Panc1 (cell line): ENCODE measurements around the gene DOK6.

Experiments used
- POLR2AphosphoS5 ChIP-seq: IDR thresholded peaks from 2 replicates; pipeline ENCODE4 v1.6.1; 2012; ENCODE audit warnings: mild to moderate bottlenecking, low read depth, low read length, moderate library complexity
- SIN3A ChIP-seq: IDR thresholded peaks from 2 replicates; pipeline ENCODE4 v1.6.1; 2012; ENCODE audit warnings: low read depth, mild to moderate bottlenecking, low read length, moderate library complexity, borderline replicate concordance; ENCODE audit not compliant: insufficient read depth
- TCF7L2 ChIP-seq: IDR thresholded peaks from 2 replicates; pipeline ENCODE4 v1.6.1; 2011; ENCODE audit warnings: mild to moderate bottlenecking, low read depth, low read length, inconsistent platforms
- TF ChIP-seq, protein P1 (sequence below): fragments of 450-650 bp; IDR thresholded peaks from 2 replicates; pipeline ENCODE4 v1.5.1; 2017; ENCODE audit warnings: mild to moderate bottlenecking
- TF ChIP-seq, protein P2 (sequence below), 2 experiments: IDR thresholded peaks; 2 replicates each; pipeline ENCODE4 v1.6.1; 2011 to 2012; ENCODE audit warnings: low read depth in 2 of 2, control low read depth in 1 of 2, low read length in 1 of 2, mild to moderate bottlenecking in 1 of 2, moderate library complexity in 1 of 2; ENCODE audit not compliant: insufficient read depth in 1 of 2

DNA sequence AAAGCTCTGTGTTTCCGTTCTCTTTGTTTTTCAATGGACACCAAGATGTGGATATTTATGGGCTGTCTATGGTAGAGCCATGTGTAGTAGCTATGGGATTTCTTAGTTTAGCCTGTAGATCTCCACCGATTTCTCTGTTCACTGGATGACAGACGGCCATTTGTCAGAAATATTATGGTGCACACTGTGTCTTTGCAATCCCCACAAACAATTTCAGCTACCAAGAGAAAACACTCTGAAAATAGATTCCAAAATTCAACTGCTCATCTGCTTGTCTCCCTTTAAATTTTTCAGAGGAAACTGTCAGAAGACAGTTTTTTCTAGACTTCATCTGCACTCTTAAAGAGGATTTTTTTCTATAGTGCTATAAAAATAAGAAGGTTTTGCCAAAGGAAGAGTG lies 380.2 kb downstream of the DOK6 start:
- TF ChIP-seq, protein P1, sequence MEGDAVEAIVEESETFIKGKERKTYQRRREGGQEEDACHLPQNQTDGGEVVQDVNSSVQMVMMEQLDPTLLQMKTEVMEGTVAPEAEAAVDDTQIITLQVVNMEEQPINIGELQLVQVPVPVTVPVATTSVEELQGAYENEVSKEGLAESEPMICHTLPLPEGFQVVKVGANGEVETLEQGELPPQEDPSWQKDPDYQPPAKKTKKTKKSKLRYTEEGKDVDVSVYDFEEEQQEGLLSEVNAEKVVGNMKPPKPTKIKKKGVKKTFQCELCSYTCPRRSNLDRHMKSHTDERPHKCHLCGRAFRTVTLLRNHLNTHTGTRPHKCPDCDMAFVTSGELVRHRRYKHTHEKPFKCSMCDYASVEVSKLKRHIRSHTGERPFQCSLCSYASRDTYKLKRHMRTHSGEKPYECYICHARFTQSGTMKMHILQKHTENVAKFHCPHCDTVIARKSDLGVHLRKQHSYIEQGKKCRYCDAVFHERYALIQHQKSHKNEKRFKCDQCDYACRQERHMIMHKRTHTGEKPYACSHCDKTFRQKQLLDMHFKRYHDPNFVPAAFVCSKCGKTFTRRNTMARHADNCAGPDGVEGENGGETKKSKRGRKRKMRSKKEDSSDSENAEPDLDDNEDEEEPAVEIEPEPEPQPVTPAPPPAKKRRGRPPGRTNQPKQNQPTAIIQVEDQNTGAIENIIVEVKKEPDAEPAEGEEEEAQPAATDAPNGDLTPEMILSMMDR, result no peak
- TF ChIP-seq, protein P2, sequence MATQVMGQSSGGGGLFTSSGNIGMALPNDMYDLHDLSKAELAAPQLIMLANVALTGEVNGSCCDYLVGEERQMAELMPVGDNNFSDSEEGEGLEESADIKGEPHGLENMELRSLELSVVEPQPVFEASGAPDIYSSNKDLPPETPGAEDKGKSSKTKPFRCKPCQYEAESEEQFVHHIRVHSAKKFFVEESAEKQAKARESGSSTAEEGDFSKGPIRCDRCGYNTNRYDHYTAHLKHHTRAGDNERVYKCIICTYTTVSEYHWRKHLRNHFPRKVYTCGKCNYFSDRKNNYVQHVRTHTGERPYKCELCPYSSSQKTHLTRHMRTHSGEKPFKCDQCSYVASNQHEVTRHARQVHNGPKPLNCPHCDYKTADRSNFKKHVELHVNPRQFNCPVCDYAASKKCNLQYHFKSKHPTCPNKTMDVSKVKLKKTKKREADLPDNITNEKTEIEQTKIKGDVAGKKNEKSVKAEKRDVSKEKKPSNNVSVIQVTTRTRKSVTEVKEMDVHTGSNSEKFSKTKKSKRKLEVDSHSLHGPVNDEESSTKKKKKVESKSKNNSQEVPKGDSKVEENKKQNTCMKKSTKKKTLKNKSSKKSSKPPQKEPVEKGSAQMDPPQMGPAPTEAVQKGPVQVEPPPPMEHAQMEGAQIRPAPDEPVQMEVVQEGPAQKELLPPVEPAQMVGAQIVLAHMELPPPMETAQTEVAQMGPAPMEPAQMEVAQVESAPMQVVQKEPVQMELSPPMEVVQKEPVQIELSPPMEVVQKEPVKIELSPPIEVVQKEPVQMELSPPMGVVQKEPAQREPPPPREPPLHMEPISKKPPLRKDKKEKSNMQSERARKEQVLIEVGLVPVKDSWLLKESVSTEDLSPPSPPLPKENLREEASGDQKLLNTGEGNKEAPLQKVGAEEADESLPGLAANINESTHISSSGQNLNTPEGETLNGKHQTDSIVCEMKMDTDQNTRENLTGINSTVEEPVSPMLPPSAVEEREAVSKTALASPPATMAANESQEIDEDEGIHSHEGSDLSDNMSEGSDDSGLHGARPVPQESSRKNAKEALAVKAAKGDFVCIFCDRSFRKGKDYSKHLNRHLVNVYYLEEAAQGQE (IDR thresholded peaks at IDR 0.05; ENCODE audit: insufficient read depth in 1 of 2, low read depth in 2 of 2, low read length in 1 of 2), result no peak
- TF ChIP-seq POLR2AphosphoS5, result no peak
- no peak for TF ChIP-seq SIN3A
- TF ChIP-seq TCF7L2, result no peak
